Epithelial cell of esophagus (primary cell): ENCODE data around the gene SPSB2.

Experiments used
- DNase-seq: peaks from one replicate; pipeline ENCODE4 v3.0.0; 2010; ENCODE audit warnings: low read depth
- H3K4me3 ChIP-seq: 2 replicates; pipeline ENCODE4 v1.5.1; 2011; ENCODE audit warnings: mild to moderate bottlenecking, low read length, control low read depth
- TF ChIP-seq, protein P1 (sequence below): IDR thresholded peaks from 2 replicates; pipeline ENCODE4 v1.5.1; 2011; ENCODE audit warnings: low read depth, mild to moderate bottlenecking, low read length, control low read depth, inconsistent platforms; ENCODE audit not compliant: insufficient read depth; ENCODE audit errors: missing control alignments

SPSB2 gene

DNA sequence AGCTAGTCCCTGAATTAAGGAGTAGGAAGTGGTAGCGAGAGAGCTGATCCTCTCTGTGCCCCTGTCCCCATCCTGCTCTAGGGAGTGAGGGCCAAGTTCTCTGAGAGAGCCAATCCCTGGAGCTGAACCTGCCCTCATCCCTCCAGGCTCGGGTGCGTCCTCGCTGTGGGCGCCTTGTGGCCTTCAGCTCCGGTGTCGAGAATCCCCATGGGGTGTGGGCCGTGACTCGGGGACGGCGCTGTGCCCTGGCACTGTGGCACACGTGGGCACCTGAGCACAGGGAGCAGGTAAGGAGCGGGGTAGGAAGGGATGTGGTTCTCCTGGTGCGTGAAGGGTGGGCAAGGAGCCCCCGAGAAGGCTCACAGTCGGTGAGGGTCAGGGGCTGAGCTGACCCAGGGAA is 34.2 kb downstream of the SPSB2 start:
- no peak for DNase-seq
- no peak overlapping the region for H3K4me3 ChIP-seq
- TF ChIP-seq, protein P1, sequence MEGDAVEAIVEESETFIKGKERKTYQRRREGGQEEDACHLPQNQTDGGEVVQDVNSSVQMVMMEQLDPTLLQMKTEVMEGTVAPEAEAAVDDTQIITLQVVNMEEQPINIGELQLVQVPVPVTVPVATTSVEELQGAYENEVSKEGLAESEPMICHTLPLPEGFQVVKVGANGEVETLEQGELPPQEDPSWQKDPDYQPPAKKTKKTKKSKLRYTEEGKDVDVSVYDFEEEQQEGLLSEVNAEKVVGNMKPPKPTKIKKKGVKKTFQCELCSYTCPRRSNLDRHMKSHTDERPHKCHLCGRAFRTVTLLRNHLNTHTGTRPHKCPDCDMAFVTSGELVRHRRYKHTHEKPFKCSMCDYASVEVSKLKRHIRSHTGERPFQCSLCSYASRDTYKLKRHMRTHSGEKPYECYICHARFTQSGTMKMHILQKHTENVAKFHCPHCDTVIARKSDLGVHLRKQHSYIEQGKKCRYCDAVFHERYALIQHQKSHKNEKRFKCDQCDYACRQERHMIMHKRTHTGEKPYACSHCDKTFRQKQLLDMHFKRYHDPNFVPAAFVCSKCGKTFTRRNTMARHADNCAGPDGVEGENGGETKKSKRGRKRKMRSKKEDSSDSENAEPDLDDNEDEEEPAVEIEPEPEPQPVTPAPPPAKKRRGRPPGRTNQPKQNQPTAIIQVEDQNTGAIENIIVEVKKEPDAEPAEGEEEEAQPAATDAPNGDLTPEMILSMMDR = no peak

DNA sequence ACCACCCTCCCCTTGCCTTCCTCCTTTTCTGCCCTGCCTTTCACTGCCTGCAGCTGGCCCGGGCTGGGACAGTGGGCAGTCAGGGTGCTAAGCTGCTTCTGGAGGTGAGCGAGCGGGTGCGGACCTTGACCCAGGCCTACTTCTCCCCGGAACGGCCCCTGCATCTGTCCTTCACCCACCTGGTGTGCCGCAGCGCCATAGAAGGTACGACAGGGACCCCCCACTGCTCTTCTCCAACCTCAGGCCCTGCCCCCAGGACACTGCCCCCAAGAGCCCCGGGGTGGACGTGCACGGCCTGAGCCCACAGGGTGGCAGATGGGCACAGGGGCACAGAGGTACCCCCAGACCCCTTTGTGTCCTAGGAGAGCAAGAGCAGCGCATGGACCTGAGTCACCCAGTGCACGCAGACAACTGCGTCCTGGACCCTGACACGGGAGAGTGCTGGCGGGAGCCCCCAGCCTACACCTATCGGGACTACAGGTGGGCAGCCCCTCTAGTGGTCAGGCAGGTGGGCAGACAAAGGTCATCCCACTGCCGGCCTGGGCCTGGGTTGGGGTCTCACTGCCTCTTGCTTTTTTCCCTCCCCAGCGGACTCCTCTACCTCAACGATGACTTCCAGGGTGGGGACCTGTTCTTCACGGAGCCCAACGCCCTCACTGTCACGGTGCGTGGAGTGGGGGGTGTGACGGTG is 35.6 kb downstream of the SPSB2 start:
- TF ChIP-seq, protein P1 = no peak
- DNase-seq = no peak
- H3K4me3 ChIP-seq = no peak overlapping the region

DNA sequence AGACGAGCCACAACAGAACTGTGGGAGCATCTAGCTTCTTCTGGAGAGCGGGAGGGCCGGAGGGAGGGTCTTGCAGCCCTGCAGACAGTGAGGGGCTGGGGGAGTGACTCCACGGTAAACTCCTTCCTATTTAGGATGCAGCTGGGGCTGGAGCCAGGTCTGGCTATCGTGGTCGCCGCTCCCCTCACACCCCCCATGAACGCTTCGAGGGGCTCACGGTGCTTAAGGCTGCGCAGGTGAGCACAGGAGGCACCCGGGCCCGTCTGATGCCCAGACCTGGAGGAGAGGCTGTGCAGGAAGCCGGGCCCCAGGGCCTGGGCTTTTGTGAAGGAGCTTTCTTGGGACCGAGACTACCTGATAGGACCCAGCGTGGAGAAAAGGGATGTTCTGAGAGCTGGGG is 36.3 kb downstream of the SPSB2 start:
- H3K4me3 ChIP-seq = no peak overlapping the region
- TF ChIP-seq, protein P1 = no peak
- DNase-seq = no peak

DNA sequence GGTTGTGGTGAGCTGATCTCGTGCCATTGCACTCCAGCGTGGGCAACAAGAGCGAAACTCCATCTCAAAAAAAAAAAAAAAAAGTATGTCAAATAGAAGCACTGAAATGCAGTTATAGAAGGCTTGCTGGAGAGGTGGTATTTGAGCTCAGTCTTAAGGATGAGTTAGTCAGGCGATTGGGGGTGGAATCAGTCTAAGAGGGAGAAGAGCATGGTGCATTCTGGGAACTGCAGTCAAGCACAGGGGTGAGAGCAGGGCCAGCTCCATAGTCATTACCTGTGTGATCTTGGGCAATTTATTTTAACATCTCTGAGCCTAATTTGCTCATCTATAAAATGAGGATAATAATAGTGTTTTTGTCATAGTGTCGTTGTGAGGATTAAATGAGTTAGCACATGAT is 38.2 kb downstream of the SPSB2 start:
- H3K4me3 ChIP-seq = no peak overlapping the region
- DNase-seq = no peak
- TF ChIP-seq, protein P1 = no peak

DNA sequence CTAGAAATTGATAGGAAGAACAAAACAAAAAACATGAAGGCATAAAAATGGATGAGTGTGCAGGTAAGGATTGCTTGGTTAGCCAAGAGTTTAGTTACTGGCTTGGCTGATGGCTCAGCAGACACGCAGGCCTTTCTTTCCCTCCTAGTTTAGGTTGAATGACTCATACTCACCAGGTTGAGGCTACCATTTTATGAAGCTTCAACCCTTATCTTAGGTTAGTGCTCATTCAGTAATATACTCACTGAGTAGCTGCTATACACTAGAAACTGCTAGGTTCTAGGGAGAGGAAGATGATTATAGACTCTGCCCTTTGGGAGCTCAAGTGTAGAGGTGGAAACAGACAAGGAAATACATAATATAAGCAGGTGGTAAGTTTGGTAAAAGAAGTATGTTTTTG is 38.8 kb downstream of the SPSB2 start:
- no peak overlapping the region for H3K4me3 ChIP-seq
- TF ChIP-seq, protein P1 = no peak
- DNase-seq = no peak

DNA sequence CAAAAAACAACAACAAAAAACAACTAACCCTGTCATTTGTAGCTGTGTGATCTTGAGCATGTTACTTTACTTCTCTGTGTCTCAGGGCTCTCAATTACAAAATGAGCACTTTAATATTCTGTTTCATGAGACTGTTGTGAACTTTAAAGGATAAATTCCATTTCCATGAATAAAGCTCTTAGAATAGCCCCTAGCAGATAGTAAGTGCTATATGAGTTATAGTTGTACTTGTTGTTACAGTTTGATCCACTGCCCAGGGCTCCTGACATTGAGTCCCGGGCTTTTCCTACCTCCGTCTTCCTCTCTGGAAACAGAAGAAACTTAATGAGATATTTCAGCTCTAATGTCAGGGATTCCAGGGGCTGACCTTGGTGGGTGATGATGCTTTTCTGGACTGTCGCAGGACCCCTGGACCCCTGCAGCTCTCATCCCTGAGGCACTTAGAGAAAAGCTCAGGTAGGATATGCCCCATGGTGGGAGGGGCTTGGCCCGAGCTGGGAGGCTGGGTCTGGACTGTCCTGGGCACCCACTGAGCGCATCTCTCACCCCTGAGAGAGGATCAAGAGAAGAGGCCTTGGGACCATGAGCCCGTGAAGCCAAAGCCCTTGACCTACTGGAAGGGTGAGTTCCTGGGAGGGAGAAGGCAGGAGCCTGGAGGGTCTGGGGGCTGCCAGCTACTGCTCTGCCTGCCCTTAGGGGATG is 39.8 kb downstream of the SPSB2 start:
- TF ChIP-seq, protein P1 = no peak
- no peak for DNase-seq
- H3K4me3 ChIP-seq = no peak overlapping the region
